GM12872 (cell line): ENCODE data around the gene CELF1.

Experiments
- CTCF ChIP-seq: IDR thresholded peaks from 3 replicates; pipeline ENCODE4 v1.5.1; 2011; ENCODE audit warnings: low read depth, mild to moderate bottlenecking, low read length, moderate library complexity; ENCODE audit not compliant: insufficient read depth

The CELF1 gene

GRCh38 chr11:47451436-47451835 lies 101.5 kb downstream of the CELF1 start:
- TF ChIP-seq CTCF, result no peak

GRCh38 chr11:47449541-47449940 lies 103.4 kb downstream of the CELF1 start:
- TF ChIP-seq CTCF, result no peak

- TF ChIP-seq CTCF, result no peak
These were observed 104.1 kb downstream of the CELF1 start, which contains the start of gene RAPSN for GRCh38 chr11:47448566-47449427. Gene RAPSN, minus strand, starts transcription at chr11:47449136. Its CDS starts 172 bp downstream, at chr11:47448964.

GRCh38 chr11:47447906-47448305 lies 105.0 kb downstream of the CELF1 start:
- no peak for TF ChIP-seq CTCF

GRCh38 chr11:47446833-47447232 lies 106.1 kb downstream of the CELF1 start:
- TF ChIP-seq CTCF, result no peak

GRCh38 chr11:47445840-47446239 lies 107.1 kb downstream of the CELF1 start:
- no peak for TF ChIP-seq CTCF

- TF ChIP-seq CTCF, result no peak
These were observed 109.1 kb downstream of the CELF1 start for GRCh38 chr11:47443817-47444216.
